SK-N-MC (cell line): ENCODE measurements around the gene DRD5.
"Not testable (repeated sequence)": the region's sequence is repeated elsewhere in the genome, so short reads cannot be mapped to it uniquely, and the experiment has no call there.

Source experiments
- EZH2 ChIP-seq: fragments of 200-600 bp; sonication (generic); IDR thresholded peaks from one replicate; pipeline ENCODE4 v1.6.1; 2017; ENCODE audit warnings: antibody characterized with exemption
- FOXP2 ChIP-seq: optimal IDR thresholded peaks from 2 replicates; pipeline ENCODE3; 2011; ENCODE audit warnings: mild to moderate bottlenecking, moderate library complexity; ENCODE audit not compliant: insufficient read depth; ENCODE audit errors: extremely low read length, control extremely low read depth
- POLR2AphosphoS5 ChIP-seq: IDR thresholded peaks from 2 replicates; pipeline ENCODE4 v1.6.1; 2012; ENCODE audit warnings: mild to moderate bottlenecking, low read depth, low read length, borderline replicate concordance

DNA sequence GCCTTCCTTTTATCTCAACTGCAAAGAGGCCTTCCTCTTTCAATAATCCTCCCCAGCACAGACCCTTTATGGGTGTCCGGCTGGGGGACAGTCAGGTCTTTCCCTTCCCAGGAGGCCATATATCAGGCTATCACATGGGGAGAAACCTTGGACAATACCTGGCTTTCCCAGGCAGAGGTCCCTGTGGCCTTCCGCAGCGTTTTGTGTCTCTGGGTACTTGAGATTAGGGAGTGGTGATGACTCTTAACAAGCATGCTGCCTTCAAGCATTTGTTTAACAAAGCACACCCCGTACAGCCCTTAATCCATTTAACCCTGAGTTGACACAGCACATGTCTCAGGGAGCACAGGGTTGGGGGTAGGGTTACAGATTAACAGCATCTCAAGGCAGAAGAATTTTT lies 49.2 kb upstream of the DRD5 start:
- TF ChIP-seq EZH2, POLR2AphosphoS5, FOXP2: not testable (repeated sequence)
